Neural cell (in vitro differentiated cells): ENCODE data around the gene PHLDA2. TPM values are rescaled to one million over a fixed set of nuclear protein-coding genes. Genes with fewer than 3 reads are reported as not detected.

Experiments used
- H2AFZ ChIP-seq: fragments of 200-600, 300-800 bp; sonication (generic), shearing (Covaris generic); 2 replicates; pipeline ENCODE4 v1.6.0; 2014; ENCODE audit warnings: low read depth, mild to moderate bottlenecking, antibody characterized with exemption, low read length, moderate library complexity
- H3F3A ChIP-seq: fragments of 200-600 bp; shearing (Covaris generic); 2 replicates; pipeline ENCODE4 v1.6.1; 2016; ENCODE audit warnings: mild to moderate bottlenecking, moderate library complexity, mixed read lengths, antibody characterized with exemption, low read length; ENCODE audit not compliant: insufficient read depth, poor library complexity, severe bottlenecking
- H3K27ac ChIP-seq: fragments of 200-600, 300-800 bp; sonication (generic), shearing (Covaris generic); 2 replicates; pipeline ENCODE4 v1.5.1; 2014; ENCODE audit warnings: mild to moderate bottlenecking, low read length, moderate library complexity
- H3K27me3 ChIP-seq: fragments of 300-800, 200-600 bp; sonication (generic), shearing (Covaris generic); 2 replicates; pipeline ENCODE4 v1.6.0; 2014; ENCODE audit warnings: mild to moderate bottlenecking, low read depth, low read length, moderate library complexity; ENCODE audit not compliant: insufficient read depth
- H3K36me3 ChIP-seq: fragments of 300-800, 200-600 bp; sonication (generic), shearing (Covaris generic); 2 replicates; pipeline ENCODE4 v1.5.1; 2014; ENCODE audit warnings: mild to moderate bottlenecking, antibody characterized with exemption, low read length, moderate library complexity; ENCODE audit not compliant: insufficient read depth
- H3K4me2 ChIP-seq: fragments of 300-800, 200-600 bp; sonication (generic), shearing (Covaris generic); 2 replicates; pipeline ENCODE4 v1.6.0; 2014; ENCODE audit warnings: mild to moderate bottlenecking, low read length
- H3K4me3 ChIP-seq: fragments of 300-800, 200-600 bp; sonication (generic), shearing (Covaris generic); 2 replicates; pipeline ENCODE4 v1.5.1; 2014; ENCODE audit warnings: mild to moderate bottlenecking, low read length, moderate library complexity
- H3K79me2 ChIP-seq: fragments of 200-600 bp; shearing (Covaris generic); replicated peaks from 2 replicates; pipeline ENCODE4 v1.6.0; 2014; ENCODE audit warnings: mild to moderate bottlenecking, low read length, moderate library complexity; ENCODE audit not compliant: insufficient read depth
- H3K9ac ChIP-seq: fragments of 300-800, 200-600 bp; sonication (generic), shearing (Covaris generic); 2 replicates; pipeline ENCODE4 v1.6.1; 2016; ENCODE audit warnings: mild to moderate bottlenecking, low read length, mixed read lengths
- H3K9me2 ChIP-seq: fragments of 200-600 bp; shearing (Covaris generic); 2 replicates; pipeline ENCODE4 v1.6.1; 2016; ENCODE audit warnings: mild to moderate bottlenecking, low read length, mixed read lengths; ENCODE audit not compliant: insufficient read depth
- H3K9me3 ChIP-seq: fragments of 200-600, 300-800 bp; sonication (generic), shearing (Covaris generic); 2 replicates; pipeline ENCODE4 v1.6.1; 2016; ENCODE audit warnings: mild to moderate bottlenecking, mixed run types, low read length, moderate library complexity, mixed read lengths
- H4K20me1 ChIP-seq: fragments of 200-600 bp; shearing (Covaris generic); 2 replicates; pipeline ENCODE4 v1.6.1; 2016; ENCODE audit warnings: mild to moderate bottlenecking, mixed run types; ENCODE audit not compliant: insufficient read depth
- CTCF ChIP-seq: fragments of 450-650 bp; IDR thresholded peaks from 2 replicates; pipeline ENCODE4 v1.5.1; 2014; ENCODE audit warnings: antibody characterized with exemption, mild to moderate bottlenecking, moderate library complexity; ENCODE audit not compliant: poor library complexity, severe bottlenecking
- EP300 ChIP-seq: fragments of 450-650 bp; conservative IDR thresholded peaks from 2 replicates; pipeline ENCODE4 v1.6.1; 2014; ENCODE audit warnings: antibody characterized with exemption, mild to moderate bottlenecking, moderate library complexity; ENCODE audit not compliant: poor library complexity, severe bottlenecking
- EZH2 ChIP-seq: fragments of 200-600, 300-800 bp; shearing (Covaris generic), sonication (generic); IDR thresholded peaks from 2 replicates; pipeline ENCODE4 v1.6.1; 2014; ENCODE audit warnings: antibody characterized with exemption, low read length, borderline replicate concordance, mild to moderate bottlenecking; ENCODE audit not compliant: insufficient read depth, poor library complexity, severe bottlenecking
- MXI1 ChIP-seq: fragments of 450-650 bp; conservative IDR thresholded peaks from 2 replicates; pipeline ENCODE4 v1.6.1; 2014; ENCODE audit warnings: antibody characterized with exemption, mild to moderate bottlenecking; ENCODE audit not compliant: poor library complexity, severe bottlenecking
- POLR2AphosphoS5 ChIP-seq: IDR thresholded peaks from 2 replicates; pipeline ENCODE4 v1.6.1; 2012
- RAD21 ChIP-seq: fragments of 450-650 bp; conservative IDR thresholded peaks from 2 replicates; pipeline ENCODE4 v1.6.1; 2014; ENCODE audit warnings: antibody characterized with exemption, mild to moderate bottlenecking, moderate library complexity
- REST ChIP-seq: IDR thresholded peaks from 2 replicates; pipeline ENCODE4 v1.6.1; 2012; ENCODE audit warnings: borderline replicate concordance
- SMC3 ChIP-seq: fragments of 450-650 bp; conservative IDR thresholded peaks from 2 replicates; pipeline ENCODE4 v1.6.1; 2014; ENCODE audit warnings: antibody characterized with exemption, mild to moderate bottlenecking, moderate library complexity; ENCODE audit not compliant: poor library complexity
- TAF1 ChIP-seq: IDR thresholded peaks from 2 replicates; pipeline ENCODE4 v1.6.1; 2012; ENCODE audit warnings: low read depth
- polyA plus RNA-seq: library from polyadenylated mRNA; depleted of rRNA; stranded (reverse); fragments of >200 nt; gene quantifications from 2 replicates; pipeline ENCODE4 v1.2.3, GENCODE V29; 2014

PHLDA2 gene
- polyA plus RNA-seq, 1 donor from 2014 or later: not detected

DNA sequence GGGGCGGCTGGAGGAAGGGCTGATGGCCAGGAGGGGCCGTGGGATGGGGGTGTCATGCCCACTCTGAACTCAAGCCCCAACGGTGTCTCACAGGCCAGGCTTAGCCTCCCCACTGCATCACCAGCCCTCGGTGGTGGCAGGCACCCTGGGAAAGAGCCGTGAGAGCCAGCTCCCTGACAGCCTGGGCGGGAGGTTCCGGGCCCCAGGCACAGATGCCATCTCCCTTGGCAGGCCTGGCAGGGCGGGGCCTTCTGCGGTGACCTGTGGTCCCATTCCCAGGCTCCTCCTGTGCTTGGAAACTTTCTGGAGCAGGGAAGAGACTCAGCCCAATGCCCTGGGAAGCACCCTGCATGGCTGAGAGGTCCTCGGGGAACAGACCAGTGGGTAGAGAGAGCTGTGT lies 4.8 kb downstream of the PHLDA2 start:
- no peaks in the 10 kb centered on the region for H3K79me2 ChIP-seq
- H3K36me3 ChIP-seq: no peaks in the 10 kb centered on the region
- no peaks in the 10 kb centered on the region for H3K9me3 ChIP-seq
- no peaks in the 10 kb centered on the region for H4K20me1 ChIP-seq
- peaks cover 25% of the 10 kb centered on the region for H3K27me3 ChIP-seq
- no peak overlapping the region for H3K4me3 ChIP-seq
- no peaks in the 10 kb centered on the region for H3F3A ChIP-seq
- no peaks in the 10 kb centered on the region for H3K9me2 ChIP-seq
- H3K4me2 ChIP-seq: no peak overlapping the region
- no peak overlapping the region for H2AFZ ChIP-seq
- H3K9ac ChIP-seq: no peak overlapping the region
- TF ChIP-seq REST: no peak
- TF ChIP-seq TAF1: no peak
- TF ChIP-seq SMC3: no peak
- no peak for TF ChIP-seq CTCF
- no peak for TF ChIP-seq EZH2
- TF ChIP-seq POLR2AphosphoS5: no peak
- TF ChIP-seq EP300: no peak
- no peak overlapping the region for H3K27ac ChIP-seq

DNA sequence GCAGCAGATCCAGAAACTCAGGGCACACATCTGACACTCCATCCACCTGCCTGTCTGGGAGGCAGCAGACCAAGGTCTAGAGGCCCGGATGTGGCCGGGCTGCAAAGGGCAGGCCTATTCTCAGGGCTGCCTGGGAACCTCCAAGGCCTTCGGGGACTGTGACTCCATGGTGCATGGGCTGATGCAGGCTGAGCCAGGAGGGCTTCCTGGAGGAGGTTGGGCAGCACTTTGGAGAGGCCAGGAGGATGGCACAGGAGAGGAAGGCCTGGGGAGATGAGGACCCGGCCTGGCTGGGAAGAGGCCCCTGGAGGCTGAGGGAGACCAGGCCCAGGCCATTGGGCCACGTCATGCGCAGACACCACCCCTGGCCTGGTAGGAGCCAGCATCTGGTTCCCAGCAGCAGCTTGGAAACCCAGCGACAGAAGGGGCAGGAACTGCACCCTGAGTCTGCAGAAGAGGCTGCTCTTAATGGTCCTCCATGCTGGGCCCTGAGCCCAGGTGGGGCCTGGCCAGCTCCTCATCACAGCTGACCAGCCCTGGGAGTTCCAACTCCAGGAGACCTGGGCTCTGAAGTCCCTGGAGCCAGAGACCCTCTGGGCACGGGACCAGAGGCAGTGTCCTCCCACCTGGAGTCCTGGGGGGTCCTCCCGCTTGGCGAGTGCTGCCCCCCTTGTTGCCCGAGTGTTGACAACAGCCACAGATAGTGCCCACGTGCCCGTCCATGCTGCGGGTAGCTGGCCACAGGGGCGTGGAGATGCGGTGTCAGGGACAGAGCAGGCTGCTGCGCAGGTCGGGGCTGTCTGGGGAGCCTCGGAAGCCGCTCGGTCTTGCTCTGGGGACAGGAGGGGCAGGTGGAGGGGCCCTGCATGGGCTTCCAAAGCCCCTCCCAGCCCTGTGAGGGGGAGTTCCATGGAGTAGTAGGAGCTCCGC lies 5.5 kb downstream of the PHLDA2 start:
- Histone ChIP-seq H3K9me2 (no peaks in the 10 kb centered on the region), H4K20me1 (no peaks in the 10 kb centered on the region), H3K36me3 (no peaks in the 10 kb centered on the region), H3F3A (no peaks in the 10 kb centered on the region), H3K27me3 (peaks cover 20% of the 10 kb centered on the region), H3K9ac (no peak overlapping the region), H2AFZ (no peak overlapping the region), H3K27ac (no peak overlapping the region), H3K79me2 (no peaks in the 10 kb centered on the region), H3K4me2 (no peak overlapping the region), H3K4me3 (no peak overlapping the region), H3K9me3 (no peaks in the 10 kb centered on the region)
- TF ChIP-seq REST (no peak), CTCF (no peak), TAF1 (no peak), MXI1 (no peak), SMC3 (no peak), POLR2AphosphoS5 (no peak), EZH2 (no peak), RAD21 (no peak), EP300 (no peak)
